ENCODE results near the gene NRF1. TPM values are rescaled to one million over a fixed set of nuclear protein-coding genes. Genes with fewer than 3 reads are reported as not detected.

Gene NRF1
- total RNA-seq, 1 donor from 2014 or later, result 18.1 TPM

- Mint-ChIP-seq H3K4me1 (ENCODE audit: unreplicated experiment) (no peaks in the 10 kb centered on the region), H3K27me3 (ENCODE audit: unreplicated experiment) (no peaks in the 10 kb centered on the region), H3K27ac (ENCODE audit: unreplicated experiment) (no peak overlapping the region), H3K36me3 (ENCODE audit: low read depth, unreplicated experiment) (peaks cover 24% of the 10 kb centered on the region), H3K4me3 (ENCODE audit: unreplicated experiment) (no peak overlapping the region), H3K9me3 (ENCODE audit: unreplicated experiment) (no peaks in the 10 kb centered on the region)
- DNase-seq (ENCODE audit: low spot score), result no peak
- no peak for TF ChIP-seq CTCF (IDR thresholded peaks at IDR 0.05; ENCODE audit: unreplicated experiment)
These were observed 112.2 kb downstream of the NRF1 start for GRCh38 chr7:129723679-129724078.

GRCh38 chr7:129724796-129725195 lies 113.3 kb downstream of the NRF1 start:
- H3K27me3 Mint-ChIP-seq (ENCODE audit: unreplicated experiment), result no peaks in the 10 kb centered on the region
- no peak overlapping the region for H3K4me3 Mint-ChIP-seq (ENCODE audit: unreplicated experiment)
- H3K4me1 Mint-ChIP-seq (ENCODE audit: unreplicated experiment), result no peaks in the 10 kb centered on the region

GRCh38 chr7:129728875-129729467 lies 117.5 kb downstream of the NRF1 start:
- no peaks in the 10 kb centered on the region for H3K27me3 Mint-ChIP-seq (ENCODE audit: unreplicated experiment)
- H3K27ac Mint-ChIP-seq (ENCODE audit: unreplicated experiment), result no peak overlapping the region
- no peak for TF ChIP-seq CTCF (IDR thresholded peaks at IDR 0.05; ENCODE audit: unreplicated experiment)
- DNase-seq (ENCODE audit: low spot score), result no peak
- H3K4me3 Mint-ChIP-seq (ENCODE audit: unreplicated experiment), result no peak overlapping the region
- no peaks in the 10 kb centered on the region for H3K4me1 Mint-ChIP-seq (ENCODE audit: unreplicated experiment)
- H3K9me3 Mint-ChIP-seq (ENCODE audit: unreplicated experiment), result no peaks in the 10 kb centered on the region
- H3K36me3 Mint-ChIP-seq (ENCODE audit: low read depth, unreplicated experiment), result peaks cover 13% of the 10 kb centered on the region

More at GRCh38 chr7:129724796-129725195, 113.3 kb downstream of the NRF1 start:
- TF ChIP-seq CTCF (IDR thresholded peaks at IDR 0.05; ENCODE audit: unreplicated experiment), result no peak
- no peak overlapping the region for H3K27ac Mint-ChIP-seq (ENCODE audit: unreplicated experiment)
- no peak for DNase-seq (ENCODE audit: low spot score)
- H3K36me3 Mint-ChIP-seq (ENCODE audit: low read depth, unreplicated experiment), result peaks cover 15% of the 10 kb centered on the region
- no peaks in the 10 kb centered on the region for H3K9me3 Mint-ChIP-seq (ENCODE audit: unreplicated experiment)

GRCh38 chr7:129729511-129729910 lies 118.0 kb downstream of the NRF1 start:
- Mint-ChIP-seq H3K4me1 (ENCODE audit: unreplicated experiment) (no peaks in the 10 kb centered on the region), H3K4me3 (ENCODE audit: unreplicated experiment) (no peak overlapping the region), H3K27ac (ENCODE audit: unreplicated experiment) (no peak overlapping the region), H3K36me3 (ENCODE audit: low read depth, unreplicated experiment) (peaks cover 8% of the 10 kb centered on the region), H3K9me3 (ENCODE audit: unreplicated experiment) (no peaks in the 10 kb centered on the region), H3K27me3 (ENCODE audit: unreplicated experiment) (no peaks in the 10 kb centered on the region)
- no peak for DNase-seq (ENCODE audit: low spot score)
- no peak for TF ChIP-seq CTCF (IDR thresholded peaks at IDR 0.05; ENCODE audit: unreplicated experiment)

- no peak overlapping the region for H3K4me3 Mint-ChIP-seq (ENCODE audit: unreplicated experiment)
- no peak for TF ChIP-seq CTCF (IDR thresholded peaks at IDR 0.05; ENCODE audit: unreplicated experiment)
- no peaks in the 10 kb centered on the region for H3K4me1 Mint-ChIP-seq (ENCODE audit: unreplicated experiment)
- no peaks in the 10 kb centered on the region for H3K27me3 Mint-ChIP-seq (ENCODE audit: unreplicated experiment)
- no peak overlapping the region for H3K27ac Mint-ChIP-seq (ENCODE audit: unreplicated experiment)
- H3K36me3 Mint-ChIP-seq (ENCODE audit: low read depth, unreplicated experiment), result peaks cover 5% of the 10 kb centered on the region
- no peak for DNase-seq (ENCODE audit: low spot score)
- no peaks in the 10 kb centered on the region for H3K9me3 Mint-ChIP-seq (ENCODE audit: unreplicated experiment)
These were observed 118.6 kb downstream of the NRF1 start for GRCh38 chr7:129730159-129730558.
